Suppressor macrophage treated with lipopolysaccharide for 1 hour (primary cell): ENCODE measurements around the gene SLC66A1.
A peak's percentile ranks its signal among the peaks of the same experiment; 100 is the strongest.
"Not testable (repeated sequence)": the region's sequence is repeated elsewhere in the genome, so short reads cannot be mapped to it uniquely, and the experiment has no call there.

Experiments
- DNase-seq, 3 donors: peaks; one replicate each; pipeline ENCODE4 v3.0.0-alpha.2; 2020 to 2022

The SLC66A1 gene, protein sequence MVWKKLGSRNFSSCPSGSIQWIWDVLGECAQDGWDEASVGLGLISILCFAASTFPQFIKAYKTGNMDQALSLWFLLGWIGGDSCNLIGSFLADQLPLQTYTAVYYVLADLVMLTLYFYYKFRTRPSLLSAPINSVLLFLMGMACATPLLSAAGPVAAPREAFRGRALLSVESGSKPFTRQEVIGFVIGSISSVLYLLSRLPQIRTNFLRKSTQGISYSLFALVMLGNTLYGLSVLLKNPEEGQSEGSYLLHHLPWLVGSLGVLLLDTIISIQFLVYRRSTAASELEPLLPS

DNA sequence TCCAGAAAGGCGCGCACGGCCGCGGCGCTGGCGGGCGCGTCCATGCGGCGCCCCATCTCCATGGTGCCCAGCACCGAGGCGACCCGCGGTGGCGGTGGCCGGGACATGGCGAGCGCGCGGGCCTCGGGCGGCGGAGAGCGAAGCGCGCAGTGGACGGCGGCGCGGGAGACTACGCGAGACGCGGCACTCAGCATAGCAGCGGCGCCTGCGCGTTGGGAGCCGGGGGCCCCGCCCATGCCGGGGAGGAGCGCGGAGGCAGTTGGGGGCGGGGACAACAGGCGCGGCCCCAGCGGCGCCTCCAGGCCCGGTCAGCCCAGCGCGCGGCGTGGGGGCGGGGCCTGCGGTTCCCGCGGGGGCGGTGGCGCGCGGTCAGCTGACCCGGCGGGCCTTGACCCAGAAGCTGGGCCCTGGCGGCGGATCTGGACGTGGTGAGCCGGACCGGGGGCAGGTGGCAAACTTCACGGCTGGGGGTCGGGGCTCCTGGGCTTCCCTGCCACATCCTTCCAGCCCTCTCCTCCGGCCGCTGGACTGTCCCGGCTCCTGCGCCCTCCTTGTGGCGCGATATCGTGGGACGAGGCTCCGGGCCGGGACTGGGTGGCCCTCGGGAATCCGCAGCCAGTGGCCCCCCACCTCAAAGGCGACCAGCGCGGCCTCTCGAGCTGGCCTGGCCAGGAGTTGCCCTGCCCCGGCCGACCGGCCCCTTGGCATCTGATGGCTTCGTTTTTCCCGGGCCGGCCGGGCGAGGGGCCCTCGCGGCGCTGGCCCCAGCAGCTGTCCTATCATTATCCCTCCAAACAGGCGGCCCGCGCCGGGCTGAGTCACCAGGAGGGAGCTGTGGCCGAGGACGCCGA is at the start of gene SLC66A1, which contains the start of gene AKR7A2:
SLC66A1 (plus strand) TSS at position 396 of the 851 bp plus-strand sequence. CDS start 5,352 bp downstream, outside the sequence.
AKR7A2 (minus strand) TSS at position 214 of the 851 bp plus-strand sequence; CDS start at position 194, 20 bp downstream.
- peak; percentile 98 to 99 (median 99) for DNase-seq

DNA sequence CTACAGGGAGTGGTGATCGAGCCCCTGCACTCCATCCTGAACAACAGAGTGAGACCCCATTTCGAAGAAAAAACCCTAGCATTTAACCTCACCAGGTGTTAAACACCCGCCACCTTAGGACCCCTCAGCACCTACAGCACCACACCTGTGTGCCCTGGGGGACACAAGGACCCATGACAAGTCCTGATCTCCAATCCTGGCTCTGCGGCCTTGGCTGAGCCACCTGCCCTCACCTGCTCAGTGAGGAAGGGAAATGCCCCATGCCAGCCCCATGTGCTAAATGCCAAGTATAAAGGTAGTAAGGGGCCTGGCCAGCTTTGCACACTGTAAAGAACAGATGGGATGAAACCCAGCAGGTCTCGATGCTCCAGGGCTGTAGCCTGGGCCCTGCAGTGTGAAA is 49.4 kb upstream of the SLC66A1 start:
- no peak for DNase-seq

DNA sequence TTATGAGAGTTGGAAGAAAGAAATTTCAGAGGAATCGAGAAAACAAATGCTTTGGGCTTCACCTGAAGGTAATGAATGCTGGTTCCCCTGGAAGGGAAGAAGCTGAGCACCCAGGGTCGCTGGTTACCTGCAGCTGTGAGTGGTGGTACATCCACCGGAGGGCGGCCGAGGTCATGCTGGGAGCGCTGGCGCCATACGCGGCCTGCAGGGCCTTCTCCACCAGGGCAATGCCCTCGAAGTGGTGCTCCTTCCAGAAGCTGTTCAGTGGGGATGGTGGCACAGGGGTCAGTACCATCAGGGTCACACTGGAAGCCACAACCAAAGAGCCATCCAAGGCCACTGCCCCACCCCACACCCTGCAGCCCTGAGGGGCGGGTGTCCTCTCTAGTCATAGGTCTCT is 43.7 kb upstream of the SLC66A1 start:
- DNase-seq = no peak

DNA sequence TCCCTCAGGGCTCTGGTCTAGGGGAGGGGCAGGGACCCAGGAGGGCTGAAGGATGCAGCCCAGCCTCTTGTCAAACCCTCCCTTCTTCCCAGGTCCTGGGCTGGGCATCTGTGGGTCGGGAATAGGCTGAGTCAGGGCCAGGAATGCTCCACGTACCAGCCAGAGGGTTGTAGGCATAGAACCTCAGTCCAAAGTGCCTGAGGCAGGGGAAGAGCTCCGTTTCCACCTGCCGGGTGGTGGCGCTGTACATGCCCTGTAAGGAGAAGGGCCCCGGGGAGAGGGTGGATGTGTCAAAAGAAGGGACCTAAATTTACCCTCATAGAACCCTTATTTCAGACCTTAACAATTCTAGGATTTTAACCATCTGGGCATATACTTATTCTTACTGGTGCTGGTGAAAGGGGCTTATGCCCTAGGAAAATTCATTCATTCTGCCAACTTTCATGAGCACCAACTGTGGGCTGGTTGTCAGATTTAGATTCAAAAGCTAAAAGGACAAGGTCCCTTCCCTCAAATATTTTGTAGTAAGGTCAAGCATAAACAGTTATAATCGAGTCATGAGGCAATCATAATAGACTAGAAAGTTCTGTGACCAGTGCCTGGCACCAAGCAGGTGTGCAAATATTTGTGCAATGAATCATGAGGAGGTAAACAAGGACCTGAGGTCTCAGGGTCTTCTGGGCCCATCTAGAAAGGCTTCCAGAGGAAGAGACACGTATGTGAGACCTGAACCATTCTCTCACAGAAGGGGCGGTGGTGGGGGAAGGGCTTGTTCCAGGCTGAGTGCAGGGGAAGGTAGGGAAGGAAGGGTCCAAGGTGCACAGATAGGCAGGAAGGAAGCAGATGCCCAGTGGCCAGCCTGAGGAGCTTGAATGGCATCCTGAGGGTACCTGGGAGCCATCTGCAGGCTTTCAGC is 42.4 kb upstream of the SLC66A1 start:
- peak in 2 of 3 donors; percentile 6 to 25 for DNase-seq

DNA sequence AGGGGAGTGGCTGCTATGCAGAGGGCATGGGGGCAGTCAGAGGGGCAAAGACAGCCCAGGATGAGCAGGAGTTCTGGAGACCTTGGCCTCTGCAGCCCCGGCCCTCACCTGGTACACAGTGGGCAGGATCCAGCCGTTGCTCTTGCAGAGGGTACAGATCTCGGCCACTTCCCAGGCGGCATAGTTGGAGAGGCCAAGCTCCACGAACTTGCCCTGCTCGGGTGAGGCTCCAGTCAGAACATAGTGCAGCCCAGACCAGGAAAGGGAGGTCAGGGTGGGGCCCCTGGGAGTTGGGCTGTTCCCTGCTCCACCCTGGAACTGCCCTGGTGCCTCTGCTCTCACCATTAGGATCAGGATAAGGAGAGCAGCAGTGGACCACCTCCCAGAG is 41.8 kb upstream of the SLC66A1 start:
- not testable (repeated sequence) for DNase-seq

DNA sequence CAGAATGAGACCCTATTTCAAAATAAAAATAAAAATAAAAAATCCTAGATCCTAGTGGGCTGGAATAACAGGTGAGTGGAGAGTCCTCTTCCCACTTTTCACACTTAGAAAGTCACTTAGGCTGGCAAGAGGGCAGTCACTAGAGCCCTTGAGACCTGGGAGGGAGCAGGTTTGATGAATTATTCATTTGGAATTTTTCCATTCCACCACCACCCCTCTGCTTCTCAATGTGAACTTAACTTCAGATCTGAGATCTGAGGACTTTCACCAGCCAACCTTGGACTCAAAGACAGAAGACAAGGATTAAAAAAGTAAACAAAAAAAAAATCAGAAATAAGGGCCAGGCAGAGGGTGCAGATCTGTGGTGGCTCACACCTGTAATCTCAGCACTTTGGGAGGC is 40.1 kb upstream of the SLC66A1 start:
- no peak for DNase-seq

DNA sequence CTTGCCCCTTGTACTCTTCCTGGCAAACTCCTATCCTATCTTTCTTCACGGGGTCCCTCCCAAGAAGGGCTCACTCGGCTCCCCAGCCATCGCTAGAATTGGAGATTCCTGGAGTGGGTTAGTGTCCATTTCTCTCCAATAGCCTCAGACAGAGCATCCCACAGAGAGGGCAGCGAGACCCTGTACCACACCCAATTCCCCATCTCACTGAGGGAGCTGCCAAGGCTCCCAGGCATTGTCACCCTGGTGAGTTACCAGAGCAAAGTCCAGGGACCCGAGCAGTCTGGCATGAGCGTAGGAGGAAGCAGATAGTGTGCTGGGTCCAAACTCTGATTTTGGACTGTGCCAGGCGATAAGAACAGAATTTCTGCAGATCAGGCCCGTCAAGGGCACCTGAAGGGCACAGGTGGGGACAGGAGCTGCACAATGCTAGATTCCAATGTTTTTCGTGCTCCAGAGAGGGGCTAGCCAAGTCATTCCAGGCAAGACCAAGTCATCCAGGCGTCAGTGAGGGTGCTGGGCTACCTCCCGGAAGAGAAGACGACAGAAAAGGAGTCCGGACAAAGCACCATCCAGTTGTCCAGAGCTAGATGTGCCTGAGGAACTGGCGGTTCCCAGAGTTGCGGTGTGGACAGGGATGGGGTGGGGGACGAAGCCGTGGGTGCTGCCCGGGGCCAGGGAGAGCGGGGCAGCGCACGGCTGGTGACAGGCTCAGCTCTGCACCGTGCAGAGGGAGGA is 38.9 kb upstream of the SLC66A1 start:
- DNase-seq = no peak

DNA sequence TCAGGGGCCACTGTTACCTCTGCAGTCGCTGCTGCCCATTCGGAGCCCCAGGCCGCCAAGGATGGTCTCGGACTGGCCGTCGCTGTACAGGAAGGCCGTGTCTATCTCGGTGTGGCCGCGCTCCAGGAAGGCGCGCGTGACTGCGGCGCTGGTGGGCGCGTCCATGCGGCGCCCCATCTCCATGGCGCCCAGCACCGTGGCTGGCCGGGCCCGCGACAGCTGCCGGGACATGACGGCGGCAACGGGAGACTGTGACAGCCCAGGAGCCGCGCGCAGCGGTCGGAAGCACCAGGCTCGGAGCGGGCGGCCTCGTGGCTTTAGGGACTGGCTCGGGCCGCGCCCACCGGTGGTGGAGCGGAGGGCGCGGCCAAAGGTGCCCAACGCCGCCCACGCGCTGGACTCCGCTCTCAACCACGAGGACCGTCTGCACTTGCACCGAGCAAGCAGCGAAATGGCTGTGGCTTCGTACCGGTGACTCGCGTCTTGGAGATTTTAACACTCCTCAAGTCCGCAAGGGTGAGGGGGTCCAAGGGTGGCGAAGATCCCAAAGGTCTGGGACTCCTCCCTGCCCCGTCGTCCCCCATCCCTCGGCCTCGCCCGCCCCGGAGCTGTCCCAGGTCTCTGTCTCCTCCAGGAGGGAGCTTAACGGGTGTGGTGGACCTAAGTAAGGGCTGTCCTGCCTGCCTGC is 38.1 kb upstream of the SLC66A1 start:
- peak in 2 of 3 donors; percentile 22 to 49 for DNase-seq

DNA sequence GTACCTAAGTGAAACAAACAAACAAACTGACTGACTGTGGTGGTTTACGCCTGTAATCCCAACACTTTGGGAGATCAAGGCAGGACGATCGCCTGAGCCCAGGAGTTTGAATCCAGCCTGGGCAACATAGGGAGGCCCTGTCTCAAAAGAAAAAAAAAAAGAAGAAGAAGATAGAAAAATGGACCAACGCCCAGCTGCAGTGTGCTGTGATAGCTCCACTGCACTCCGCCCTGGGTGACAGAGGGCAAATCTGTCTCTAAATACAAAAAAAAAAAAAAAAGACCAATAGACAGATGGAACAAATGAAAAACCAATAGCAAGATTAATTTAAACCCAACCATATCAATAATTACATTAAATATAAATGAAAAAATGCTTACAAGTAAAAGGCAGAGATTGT is 37.5 kb upstream of the SLC66A1 start:
- no peak for DNase-seq

DNA sequence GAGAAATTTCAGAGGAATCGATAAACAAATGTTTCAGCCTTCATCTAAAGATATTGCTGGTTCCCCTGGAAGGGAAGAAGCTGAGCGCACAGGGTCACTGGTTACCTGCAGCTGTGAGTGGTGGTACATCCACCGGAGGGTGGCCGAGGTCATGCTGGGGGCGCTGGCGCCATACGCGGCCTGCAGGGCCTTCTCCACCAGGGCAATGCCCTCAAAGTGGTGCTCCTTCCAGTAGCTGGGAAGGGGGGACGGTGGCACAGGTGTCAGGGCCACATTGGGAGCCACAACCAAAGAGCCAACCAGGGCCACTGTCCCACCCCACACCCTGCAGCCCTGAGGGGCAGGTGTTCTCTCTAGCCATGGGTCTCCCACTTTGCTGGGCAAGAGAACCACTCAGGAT is 28.2 kb upstream of the SLC66A1 start:
- no peak for DNase-seq

DNA sequence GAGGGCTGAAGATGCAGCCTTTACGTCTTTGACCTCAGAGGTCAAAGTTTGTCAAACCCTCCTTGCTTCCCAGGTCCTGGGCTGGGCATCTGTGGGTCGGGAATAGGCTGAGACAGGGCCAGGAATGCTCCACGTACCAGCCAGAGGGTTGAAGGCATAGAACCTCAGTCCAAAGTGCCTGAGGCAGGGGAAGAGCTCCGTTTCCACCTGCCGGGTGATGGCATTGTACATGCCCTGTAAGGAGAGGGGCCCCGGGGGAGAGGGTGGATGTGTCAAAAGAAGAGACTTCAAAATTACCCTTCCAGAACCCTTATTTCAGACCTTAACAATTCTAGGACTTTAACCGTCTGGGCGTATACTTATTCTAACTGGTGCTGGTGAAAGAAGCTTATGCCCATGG is 27.2 kb upstream of the SLC66A1 start:
- DNase-seq = no peak

DNA sequence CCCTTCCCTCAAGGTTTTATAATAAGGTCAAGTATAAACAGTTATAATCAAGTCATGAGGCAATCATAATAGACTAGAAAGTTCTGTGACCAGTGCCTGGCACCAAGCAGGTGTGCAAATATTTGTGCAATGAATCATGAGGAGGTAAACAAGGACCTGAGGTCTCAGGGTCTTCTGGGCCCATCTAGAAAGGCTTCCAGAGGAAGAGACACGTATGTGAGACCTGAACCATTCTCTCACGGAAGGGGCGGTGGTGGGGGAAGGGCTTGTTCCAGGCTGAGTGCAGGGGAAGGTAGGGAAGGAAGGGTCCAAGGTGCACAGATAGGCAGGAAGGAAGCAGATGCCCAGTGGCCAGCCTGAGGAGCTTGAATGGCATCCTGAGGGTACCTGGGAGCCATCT is 26.8 kb upstream of the SLC66A1 start:
- not testable (repeated sequence) for DNase-seq

DNA sequence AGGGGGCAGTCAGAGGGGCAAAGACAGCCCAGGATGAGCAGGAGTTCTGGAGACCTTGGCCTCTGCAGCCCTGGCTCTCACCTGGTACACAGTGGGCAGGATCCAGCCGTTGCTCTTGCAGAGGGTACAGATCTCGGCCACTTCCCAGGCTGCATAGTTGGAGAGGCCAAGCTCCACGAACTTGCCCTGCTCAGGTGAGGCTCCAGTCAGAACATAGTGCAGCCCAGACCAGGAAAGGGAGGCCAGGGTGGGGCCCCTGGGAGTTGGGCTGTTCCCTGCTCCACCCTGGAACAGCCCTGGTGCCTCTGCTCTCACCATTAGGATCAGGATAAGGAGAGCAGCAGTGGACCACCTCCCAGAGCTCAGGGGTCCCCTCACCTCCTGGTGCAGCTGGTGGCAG is 26.3 kb upstream of the SLC66A1 start:
- not testable (repeated sequence) for DNase-seq

DNA sequence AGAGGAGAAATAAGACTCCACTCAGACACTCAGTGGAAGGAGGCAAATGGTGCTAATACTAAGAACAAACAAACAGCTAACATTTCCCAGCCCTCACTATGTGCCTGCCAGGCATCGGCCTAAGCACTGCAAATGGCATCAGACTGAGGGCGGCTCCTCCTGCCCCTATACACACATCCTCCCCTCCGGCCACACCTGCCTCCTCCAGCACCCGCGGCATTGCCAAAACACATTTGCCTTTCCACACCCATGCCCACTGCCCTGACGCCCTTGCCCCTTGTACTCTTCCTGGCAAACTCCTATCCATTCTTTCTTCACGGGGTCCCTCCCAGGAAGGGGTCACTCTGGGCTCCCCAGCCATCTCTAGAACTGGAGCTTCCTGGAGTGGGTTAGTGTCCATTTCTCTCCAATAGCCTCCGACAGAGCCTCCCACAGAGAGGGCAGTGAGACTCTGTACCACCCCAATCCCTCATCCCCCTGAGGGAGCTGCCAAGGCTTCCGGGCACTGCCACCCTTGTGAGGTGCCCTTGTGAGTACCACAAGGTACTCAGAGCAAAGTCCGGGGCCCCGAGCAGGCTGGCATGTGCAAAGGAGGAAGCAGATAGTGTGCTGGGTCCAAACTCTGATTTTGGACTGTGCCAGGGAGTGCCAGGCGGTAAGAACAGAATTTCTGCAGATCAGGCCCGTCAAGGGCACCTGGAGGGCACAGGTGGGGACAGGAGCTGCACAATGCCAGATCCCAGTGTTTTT is 24.5 kb upstream of the SLC66A1 start:
- DNase-seq = no peak

DNA sequence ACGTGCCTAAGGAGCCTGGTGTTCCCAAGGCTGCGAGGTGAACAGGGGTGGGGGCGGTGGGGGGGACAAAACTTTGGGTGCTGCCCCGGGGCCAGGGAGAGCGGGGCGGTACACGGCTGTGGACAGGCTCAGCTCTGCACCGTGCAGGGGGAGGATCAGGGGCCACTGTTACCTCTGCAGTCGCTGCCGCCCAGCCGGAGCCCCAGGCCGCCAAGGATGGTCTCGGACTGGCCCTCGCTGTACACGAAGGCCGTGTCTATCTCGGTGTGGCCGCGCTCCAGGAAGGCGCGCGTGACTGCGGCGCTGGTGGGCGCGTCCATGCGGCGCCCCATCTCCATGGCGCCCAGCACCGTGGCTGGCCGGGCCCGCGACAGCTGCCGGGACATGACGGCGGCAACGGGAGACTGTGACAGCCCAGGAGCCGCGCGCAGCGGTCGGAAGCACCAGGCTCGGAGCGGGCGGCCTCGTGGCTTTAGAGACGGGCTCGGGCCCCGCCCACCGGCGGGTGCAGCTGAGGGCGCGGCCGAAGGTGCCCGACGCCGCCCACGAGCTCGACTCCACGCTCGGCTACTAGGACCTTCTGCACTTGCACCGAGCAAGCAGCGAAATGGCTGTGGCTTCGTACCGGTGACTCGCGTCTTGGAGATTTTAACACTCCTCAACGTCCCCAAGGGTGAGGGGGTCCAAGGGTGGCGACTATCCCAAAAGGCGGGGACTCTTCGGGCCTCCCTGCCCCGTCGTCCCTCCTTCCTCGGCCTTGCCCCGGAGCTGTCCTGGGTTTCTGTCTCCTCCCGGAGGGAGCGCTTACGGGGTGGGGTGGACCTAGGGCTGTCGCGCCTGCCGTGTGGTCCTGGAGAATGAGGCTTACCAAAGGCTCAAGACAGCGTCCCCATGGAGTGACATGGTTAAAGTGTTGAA is 23.5 kb upstream of the SLC66A1 start, which contains the start of gene AKR7A3:
AKR7A3 (minus strand) TSS at position 447 of the 918 bp plus-strand sequence; CDS start at position 386, 61 bp downstream.
- DNase-seq = peak; percentile 70 to 87 (median 74)

DNA sequence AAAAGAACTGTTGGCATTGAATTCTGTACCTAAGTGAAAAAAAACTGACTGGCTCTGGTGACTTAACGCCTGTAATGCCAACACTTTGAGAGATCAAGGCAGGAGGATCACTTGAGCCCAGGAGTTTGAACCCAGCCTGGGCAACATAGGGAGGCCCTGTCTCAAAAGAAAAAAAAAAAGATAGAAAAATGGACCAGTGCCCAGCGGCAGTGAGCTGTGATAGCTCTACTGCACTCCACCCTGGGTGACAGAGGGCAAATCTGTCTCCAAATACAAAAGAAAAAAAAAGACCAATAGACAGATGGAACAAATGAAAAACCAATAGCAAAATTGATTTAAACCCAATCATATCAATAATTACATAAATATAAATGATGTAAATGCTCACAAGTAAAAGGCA is 22.9 kb upstream of the SLC66A1 start:
- DNase-seq = no peak

DNA sequence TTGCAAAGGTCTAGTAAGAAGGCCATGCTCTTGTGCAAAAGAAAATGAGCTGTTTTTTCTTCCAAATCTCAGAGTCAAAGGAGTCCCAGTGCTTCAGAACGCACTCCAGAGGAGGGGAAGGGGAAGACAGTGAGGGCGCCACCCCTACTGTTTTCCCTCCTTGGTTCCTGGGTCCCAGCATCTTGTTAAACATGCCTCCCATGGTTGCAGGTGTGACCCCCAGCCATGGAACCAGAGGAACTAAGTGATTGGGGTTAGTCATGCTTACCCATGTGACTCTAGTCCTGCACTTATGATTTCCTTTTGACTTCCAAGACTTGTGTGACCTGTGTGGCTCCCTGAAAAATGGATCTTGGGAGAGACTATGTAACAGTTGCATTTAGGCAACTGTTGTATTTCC is 17.5 kb upstream of the SLC66A1 start:
- no peak for DNase-seq

DNA sequence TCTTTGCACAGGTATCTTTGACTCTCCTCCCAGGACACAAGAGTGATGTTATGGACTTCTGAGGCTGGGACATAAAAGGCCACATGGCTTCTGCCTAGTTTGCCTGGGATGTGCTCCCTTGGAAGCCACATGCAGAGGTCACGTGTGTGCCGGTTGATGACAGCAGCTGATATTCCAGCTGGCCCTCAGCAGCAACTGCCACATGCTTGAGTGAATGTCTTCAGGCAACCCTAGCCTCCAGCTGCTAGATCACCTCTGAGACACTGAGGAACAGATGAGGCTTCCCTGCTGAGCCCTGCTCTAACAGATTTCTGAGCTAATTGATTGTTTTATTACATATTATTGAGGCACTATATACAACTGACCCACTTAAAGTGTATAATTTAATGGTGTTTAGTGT is 11.9 kb upstream of the SLC66A1 start:
- DNase-seq = no peak

DNA sequence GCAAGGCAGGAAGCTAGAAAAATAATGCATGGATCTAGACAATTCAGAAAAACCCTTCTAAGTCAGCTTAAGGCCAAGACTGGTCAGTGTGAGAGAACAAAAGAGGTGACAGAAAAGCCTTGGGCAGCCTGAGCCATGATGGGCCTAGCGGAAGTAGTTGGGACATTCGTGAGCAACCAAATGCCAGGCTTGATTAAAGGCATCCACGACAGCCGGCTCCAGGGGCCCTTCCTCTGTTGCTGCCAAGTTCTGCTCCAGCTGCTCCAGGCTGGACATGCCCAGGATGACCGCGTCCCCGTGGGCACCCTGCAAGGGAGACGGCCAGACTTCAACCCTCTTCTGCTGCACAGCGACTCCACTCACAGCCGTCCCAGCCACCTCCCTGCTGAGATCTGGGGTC is 8.0 kb upstream of the SLC66A1 start:
- not testable (repeated sequence) for DNase-seq

DNA sequence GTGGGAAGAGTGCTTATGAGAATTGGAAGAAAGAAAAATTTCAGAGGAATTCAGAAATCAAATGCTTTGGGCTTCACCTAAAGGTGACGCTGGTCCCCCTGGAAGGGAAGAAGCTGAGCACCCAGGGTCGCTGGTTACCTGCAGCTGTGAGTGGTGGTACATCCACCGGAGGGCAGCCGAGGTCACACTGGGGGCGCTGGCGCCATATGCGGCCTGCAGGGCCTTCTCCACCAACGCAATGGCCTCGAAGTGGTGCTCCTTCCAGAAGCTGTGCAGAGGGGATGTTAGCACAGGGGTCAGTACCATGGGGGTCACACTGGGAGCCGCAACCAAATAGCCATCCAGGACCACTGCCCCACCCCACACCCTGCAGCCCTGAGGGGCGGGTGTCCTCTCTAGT is 6.2 kb upstream of the SLC66A1 start:
- no peak for DNase-seq
